Pulmonary artery endothelial cell (primary cell): ENCODE data around the gene KCNJ12. TPM values are rescaled to one million over a fixed set of nuclear protein-coding genes. Genes with fewer than 3 reads are reported as not detected.
"Not testable (repeated sequence)": the region's sequence is repeated elsewhere in the genome, so short reads cannot be mapped to it uniquely, and the experiment has no call there.

Source experiments
- DNase-seq: peaks from one replicate; pipeline ENCODE4 v3.0.0-alpha.2; 2011; ENCODE audit warnings: low read depth, low spot score
- total RNA-seq: library from RNA; depleted of rRNA; stranded (reverse); fragments of >200 nt; gene quantifications from 2 replicates; pipeline ENCODE4 v1.2.3, GENCODE V29; 2014

Gene KCNJ12
- total RNA-seq, 1 donor from 2014 or later: 3.3 TPM

DNA sequence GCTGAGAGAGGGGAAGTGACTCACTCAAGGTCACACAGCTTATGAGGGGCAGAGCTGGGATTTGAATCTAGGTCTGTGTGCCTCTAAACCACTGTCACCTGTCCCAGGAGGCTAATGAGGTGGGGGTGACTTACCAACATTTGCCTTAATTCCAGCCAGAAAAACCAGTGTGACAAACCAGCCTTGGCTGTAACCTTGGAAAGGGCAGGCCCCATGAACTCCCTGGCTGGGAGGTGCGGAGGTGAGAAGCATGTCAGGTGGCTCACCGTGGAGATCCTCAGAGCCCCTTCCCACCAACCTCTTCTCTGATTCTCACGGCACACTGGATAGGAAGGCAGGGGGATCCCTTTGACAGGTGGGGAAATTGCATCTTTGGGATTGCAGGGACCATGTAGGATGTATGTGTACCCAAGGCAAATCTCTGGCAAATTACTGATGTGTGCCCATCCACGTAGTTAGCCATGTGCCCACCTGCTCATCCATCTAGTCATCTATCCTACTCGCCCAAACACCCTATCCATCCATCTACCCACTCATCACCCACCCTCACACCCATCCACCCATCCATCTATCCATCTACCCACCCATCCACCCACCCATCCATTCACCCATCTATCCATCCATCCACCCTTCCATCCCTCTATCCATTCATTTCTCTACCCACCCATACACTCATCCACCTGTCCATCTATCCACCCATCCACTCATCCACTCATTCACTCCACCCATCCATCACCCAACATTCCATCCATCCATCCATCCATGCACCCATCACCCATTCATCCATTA, 30.7 kb downstream of the KCNJ12 start:
- not testable (repeated sequence) for DNase-seq

DNA sequence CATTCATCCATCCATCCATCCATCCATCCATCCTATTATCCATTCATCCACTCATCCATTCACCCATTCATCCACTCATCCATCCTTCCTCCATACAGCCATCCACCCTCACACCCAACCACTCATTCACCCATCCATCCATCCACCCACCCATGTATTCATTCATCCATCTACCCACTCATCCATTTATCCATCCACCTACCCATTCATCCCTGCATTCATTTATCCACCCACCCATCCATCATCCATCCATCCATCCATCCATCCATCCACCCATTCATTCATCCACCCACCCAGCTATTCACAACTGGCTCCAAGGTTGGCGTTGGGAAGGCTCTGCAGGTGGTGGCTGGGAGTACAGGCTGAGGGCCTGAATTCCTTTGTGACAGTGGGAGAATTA, 31.6 kb downstream of the KCNJ12 start:
- DNase-seq: not testable (repeated sequence)

DNA sequence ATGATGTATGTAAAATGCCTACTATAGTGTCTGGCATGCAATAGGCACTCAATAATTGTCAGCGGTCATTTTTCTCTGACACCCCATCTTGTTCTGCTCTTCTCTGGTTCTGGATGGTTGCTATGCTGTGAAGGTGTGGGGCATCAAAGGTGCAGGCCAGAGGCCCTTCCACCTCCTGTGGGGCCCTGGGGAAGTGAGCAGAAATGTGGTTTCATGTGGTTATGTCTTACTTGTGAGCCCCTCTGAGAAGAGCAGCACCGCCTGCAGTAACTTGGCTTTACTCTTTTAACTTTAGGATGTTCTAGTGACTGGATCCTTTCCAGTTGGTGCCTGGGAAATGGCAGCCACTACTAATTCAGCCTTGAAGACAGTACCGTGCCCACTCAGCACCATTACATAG, 32.1 kb downstream of the KCNJ12 start:
- DNase-seq: not testable (repeated sequence)

DNA sequence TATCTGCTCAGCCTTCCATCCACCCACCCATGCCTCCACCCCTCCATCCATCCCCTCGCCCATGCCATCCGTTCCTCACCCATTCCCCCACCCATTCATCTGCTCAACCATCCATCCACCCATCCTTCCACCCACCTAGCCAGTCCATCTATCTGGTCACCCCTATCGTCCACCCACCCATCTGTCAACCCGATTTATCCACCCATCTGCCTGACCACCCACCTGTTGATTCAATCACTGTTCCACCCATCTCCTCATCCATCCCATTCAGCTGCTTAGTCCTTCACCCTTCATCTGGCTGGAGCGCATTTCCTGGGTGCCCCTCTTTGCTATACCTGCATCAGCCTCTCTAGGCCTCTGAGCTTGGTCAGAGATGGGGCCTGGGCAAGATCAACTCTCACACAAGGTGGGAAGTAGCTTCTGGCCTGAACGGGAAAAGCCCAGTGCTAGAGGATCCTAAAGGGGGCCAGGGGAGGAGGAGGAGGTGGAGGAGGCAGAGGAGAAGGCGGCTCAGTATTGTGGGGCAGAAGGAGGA, 32.7 kb downstream of the KCNJ12 start:
- DNase-seq: not testable (repeated sequence)

DNA sequence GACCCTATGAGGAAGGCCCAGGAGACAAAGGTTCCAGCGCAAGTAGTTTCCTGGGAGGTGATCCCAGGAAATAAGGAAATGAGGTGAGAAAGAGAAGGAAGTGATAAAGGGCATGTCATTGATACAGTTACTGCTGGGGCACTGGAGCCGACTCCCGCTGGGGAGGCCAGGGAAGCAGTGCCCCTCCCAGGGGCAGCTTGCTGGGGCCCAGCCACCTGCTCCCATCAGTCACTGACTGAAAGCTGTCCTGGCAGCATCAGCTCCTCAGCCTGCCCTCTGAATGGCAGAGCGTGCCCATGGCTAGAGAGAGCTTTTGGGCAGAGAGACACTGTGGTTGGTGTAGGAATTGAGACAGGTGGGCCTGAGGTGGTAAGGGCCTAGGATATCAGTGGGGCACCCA, 33.2 kb downstream of the KCNJ12 start:
- DNase-seq: not testable (repeated sequence)

DNA sequence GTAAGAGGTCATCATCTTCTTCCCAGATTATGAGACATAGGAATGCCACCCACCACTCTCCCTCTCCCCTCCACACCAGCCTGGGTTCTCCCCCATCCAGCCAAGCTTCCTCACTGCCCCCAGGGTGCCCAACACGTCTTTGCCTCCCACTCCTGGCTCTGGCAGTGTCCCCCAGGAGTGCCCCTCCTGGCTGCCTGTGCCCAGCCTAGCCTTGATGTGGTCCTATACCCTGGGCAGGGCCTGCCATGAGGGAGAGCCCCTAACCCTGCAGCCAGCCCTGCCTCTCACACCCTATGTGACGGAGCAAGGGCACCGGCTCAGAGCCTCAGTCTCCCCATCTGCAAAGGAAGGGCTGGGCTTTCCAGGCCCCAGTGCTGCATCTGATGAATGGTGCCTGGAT, 33.8 kb downstream of the KCNJ12 start:
- not testable (repeated sequence) for DNase-seq

DNA sequence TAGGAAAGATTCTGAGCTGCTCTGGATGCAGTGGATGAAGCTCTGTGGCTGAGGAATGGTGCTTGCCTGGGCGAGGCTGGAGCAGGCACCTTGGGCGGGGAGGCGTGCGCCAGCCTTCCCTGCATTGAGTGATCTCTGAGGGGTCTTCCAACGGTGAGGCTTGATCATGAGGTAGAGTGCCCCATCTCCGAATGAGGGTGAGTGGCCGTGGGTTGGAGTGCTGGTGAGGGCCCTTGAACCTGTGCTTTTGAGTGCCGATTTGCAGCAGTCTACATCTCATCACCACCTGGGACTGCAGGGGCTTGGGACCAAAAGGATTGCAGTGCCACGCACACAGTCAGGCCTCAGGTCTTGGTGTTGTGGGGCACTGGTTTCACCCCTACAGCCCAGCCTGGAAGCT, 34.2 kb downstream of the KCNJ12 start:
- DNase-seq: not testable (repeated sequence)

DNA sequence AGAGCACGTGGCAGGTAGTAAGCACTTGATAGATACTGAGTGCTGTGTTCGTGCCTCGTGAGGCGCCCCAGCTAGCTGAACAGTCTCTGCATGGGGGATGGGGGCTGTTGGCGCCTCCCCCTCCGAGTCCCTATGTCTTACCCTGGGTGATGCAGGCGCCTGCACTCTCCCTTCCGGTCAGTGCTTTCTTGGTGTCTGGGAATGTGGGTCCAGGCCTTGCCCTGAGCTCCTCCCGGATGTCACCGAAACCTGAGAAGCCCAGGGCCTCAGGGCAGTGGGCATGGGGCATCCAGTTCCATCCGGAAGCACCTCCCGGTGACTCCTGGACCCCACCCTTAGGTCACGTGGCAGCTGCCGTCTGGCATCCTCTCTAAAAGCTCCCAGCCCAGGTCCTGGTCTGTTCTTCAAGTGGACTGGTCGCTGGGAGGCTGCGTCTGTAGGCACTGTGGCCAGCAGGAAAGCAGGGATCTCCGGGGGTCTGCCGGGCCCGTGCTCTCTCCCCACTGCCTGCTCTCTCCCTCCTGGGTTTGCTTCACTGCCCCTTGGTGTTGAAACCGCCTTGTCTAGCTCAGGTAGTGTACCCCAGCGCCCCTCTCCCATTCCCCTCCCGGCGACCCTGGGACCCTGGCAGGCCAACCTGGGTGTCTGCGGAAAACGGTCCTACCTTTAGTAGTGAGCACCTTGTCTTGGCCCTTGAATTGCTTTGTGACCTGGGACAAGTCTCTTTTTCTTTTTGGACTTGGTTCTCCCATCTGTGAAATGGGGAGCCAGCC, 34.9 kb downstream of the KCNJ12 start:
- not testable (repeated sequence) for DNase-seq

DNA sequence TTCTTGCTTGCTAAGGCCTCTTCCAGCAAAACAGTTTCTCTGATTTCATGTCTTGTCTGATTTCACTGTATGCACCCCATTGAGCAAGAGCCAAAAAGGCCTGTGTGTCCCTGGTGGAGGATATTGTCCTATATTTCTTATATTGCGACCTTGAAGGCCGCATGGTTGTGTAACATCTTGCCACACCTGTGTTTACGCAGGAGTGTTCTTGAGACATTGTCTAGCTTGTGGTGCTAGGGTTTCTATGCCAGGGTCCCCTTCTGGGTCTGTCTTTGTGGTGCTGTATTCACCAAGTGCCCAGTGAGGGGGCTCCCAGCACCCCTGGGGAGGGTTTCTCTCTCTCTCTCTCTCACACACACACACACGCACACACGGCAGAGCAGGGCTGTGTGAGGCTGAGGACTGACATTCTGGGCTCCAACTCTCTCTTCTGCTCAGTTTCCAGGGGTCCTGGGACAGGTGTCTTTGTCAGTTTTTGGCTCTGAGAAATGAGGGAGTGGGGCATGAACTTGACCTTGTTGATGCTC, 35.6 kb downstream of the KCNJ12 start:
- DNase-seq: not testable (repeated sequence)

DNA sequence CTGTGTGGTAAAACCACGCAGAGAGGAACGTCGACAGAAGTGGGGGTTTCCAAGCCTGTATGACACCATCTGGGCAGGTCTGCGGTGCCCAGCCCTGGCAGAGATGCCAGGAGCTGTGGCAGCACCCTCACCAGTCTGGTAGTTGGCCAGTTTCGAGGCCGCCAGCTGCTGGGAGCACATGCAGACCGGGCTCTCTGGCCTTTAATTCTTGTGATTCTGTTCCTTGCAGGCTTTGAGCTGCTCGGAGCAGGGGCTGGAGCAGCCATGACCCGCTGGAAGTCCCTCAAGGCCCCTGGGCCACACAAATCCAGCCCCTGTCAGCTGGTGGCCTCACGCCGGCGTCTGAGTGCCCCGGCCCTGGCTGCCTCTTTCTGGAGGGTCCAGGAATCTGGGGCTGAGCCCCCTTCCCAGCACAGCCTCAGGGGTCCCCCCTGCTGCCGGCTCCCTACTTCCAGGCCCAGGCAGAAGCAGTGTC, 36.1 kb downstream of the KCNJ12 start:
- not testable (repeated sequence) for DNase-seq

DNA sequence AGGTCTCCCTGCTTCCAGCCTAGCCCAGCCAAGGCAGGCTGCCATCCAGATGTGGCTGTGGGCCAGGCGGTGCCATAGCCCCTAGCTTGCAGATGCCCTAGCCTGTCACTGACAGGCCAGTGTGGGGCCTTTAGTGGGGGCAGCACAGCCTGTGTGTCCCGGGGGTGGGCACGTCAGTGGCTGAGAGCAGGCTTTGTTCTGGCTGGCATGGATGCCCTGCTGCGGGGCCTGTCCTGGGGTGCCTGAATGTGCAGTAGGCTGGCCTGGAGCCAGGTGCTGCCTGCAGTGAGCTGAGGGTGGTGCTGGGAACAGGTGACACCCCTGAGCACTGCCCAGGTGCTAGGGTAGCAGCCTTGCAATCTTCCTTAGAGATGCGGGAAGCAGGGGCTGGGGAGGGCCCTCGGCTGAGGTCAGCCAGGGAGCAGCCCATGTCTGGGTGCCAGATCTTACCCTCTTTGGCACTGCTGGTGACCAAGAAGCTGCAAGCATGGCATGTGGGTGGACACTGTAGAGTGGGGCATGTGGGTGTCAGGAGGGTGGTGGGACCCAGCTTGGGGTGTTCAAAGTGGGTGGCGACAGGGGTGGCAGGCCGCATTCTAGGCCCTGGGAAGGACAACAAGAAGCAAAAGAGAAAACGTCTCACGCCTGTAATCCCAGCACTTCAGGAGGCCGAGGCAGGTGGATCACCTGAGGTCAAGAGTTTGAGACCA, 37.6 kb downstream of the KCNJ12 start:
- not testable (repeated sequence) for DNase-seq

DNA sequence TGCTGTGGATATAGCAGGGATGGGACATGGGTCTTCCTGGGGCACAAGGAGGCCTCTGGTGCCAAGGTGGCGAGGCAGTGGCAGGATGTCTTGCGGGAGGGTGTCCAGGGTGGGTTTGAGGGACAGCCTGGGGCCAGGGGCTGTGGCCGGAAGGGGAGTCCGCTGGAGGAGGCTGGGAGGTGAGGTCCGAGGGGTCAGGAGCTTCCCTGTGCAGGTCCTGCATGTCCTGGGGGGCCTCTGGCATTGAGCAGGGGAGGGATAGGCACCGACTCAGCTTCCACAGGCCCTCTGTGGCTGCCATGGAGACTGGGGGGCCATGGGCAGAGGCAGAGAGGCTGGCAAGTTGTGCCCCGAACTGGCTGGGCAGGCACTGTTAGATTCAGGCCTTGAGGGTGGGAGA, 38.5 kb downstream of the KCNJ12 start:
- DNase-seq: not testable (repeated sequence)

DNA sequence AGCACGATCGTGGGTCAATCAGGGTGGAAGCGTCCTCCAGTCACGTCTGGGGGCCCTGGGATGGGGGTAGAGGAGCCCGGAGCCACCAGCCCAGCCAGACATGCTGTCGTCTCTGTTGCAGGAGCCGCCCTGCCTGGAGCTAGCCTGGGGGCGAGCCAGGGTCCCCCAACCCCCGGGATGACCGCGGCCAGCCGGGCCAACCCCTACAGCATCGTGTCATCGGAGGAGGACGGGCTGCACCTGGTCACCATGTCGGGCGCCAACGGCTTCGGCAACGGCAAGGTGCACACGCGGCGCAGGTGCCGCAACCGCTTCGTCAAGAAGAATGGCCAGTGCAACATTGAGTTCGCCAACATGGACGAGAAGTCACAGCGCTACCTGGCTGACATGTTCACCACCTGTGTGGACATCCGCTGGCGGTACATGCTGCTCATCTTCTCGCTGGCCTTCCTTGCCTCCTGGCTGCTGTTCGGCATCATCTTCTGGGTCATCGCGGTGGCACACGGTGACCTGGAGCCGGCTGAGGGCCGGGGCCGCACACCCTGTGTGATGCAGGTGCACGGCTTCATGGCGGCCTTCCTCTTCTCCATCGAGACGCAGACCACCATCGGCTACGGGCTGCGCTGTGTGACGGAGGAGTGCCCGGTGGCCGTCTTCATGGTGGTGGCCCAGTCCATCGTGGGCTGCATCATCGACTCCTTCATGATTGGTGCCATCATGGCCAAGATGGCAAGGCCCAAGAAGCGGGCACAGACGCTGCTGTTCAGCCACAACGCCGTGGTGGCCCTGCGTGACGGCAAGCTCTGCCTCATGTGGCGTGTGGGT, 39.2 kb downstream of the KCNJ12 start:
- DNase-seq: not testable (repeated sequence)

DNA sequence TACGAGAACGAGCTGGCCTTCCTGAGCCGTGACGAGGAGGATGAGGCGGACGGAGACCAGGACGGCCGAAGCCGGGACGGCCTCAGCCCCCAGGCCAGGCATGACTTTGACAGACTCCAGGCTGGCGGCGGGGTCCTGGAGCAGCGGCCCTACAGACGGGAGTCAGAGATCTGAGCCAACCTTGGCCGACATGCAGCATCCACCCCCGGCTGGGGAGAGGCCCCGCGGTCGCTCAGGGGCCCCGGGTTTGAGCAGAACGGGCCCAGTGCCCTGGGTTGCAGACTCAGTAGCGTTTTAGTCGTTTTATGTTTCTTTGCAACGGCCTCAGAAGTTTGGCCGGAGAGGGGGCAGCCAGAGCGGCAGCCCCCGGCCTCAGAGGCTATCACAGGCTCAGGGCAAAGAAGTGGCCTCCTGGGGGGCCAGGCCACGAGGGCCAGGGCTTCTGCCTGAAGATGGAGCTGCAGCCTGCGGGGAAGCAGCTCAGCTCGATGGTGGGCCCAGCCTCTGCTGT, 40.4 kb downstream of the KCNJ12 start:
- not testable (repeated sequence) for DNase-seq

DNA sequence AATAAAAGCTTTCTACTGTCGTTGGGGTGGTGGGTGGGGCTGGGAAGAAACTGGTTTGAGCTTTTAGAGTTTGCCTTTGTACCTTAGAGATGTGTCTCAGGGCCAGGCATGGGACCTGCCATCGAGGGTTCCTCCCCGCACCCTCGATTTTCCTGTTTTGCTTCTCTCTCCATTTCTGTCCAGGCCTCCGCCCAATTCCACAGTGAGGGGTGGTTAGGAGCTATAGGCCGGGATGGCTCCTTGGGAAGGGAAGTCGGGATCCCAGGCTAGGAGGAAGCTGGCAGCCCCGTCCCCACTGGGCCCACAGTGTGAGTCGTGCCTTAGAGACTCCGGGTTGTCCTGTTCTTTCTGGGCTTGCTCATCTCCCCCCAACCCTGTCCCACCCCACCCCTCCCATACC, 41.2 kb downstream of the KCNJ12 start:
- not testable (repeated sequence) for DNase-seq

DNA sequence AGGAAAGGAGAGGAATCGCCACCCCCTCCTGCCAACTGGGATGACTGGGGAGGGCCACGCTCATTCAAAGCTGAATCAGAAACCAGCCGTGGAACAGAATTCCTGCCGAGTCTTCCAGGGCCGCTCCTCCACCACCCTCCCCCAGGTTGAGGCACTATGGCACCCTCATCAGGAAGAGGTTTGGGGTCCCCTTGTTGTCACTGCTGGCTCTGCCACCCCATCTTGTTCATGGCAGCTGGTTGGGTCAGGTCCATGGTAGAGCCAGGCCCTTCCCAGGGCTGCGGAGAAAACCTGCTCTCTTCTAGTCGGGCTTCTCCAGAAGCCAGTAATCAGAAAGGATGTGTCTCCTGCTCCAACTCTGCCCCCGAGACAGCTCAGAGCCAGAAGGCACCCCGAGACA, 41.8 kb downstream of the KCNJ12 start:
- DNase-seq: no peak

DNA sequence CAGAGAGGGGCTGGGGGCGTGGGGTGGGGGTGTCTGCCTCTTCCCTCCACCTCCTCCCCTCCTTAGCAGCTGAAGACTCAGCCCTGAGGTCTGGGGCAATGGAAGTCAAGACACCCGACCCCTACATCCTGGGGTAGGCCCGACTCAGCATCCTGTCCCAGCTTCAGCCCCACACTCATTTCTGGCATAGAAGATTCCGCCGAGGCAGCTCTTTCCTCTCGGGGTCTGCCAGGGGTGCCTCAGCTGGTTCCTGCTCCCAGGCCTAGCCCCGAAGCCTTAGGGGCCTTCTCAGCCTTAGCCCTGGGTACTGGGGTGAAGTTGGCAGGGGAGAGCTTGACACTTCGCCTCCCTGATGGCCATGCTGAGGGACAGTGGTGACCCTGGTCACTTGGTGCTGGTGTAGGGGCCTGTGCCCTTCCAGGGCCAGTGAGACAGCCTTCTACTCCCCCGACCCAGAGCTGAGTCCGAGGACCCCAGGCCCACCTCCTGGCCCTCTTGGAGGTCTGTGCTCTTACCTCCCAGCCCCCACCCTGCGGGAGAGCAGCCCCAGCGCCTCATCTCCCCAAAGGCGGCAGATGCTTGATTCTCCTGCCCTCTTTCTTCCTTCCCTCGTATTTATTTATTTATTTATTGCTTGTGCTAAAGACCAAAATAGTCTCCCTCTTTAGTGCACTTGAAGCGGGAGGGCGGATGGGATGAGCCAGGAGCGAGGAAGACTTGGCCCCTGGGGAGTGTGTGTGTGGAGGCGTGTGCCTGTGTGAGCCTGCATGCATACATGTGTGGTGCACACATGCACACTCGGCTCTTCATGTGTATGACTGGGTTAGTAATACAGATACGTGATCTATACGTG, 42.5 kb downstream of the KCNJ12 start:
- DNase-seq: no peak

DNA sequence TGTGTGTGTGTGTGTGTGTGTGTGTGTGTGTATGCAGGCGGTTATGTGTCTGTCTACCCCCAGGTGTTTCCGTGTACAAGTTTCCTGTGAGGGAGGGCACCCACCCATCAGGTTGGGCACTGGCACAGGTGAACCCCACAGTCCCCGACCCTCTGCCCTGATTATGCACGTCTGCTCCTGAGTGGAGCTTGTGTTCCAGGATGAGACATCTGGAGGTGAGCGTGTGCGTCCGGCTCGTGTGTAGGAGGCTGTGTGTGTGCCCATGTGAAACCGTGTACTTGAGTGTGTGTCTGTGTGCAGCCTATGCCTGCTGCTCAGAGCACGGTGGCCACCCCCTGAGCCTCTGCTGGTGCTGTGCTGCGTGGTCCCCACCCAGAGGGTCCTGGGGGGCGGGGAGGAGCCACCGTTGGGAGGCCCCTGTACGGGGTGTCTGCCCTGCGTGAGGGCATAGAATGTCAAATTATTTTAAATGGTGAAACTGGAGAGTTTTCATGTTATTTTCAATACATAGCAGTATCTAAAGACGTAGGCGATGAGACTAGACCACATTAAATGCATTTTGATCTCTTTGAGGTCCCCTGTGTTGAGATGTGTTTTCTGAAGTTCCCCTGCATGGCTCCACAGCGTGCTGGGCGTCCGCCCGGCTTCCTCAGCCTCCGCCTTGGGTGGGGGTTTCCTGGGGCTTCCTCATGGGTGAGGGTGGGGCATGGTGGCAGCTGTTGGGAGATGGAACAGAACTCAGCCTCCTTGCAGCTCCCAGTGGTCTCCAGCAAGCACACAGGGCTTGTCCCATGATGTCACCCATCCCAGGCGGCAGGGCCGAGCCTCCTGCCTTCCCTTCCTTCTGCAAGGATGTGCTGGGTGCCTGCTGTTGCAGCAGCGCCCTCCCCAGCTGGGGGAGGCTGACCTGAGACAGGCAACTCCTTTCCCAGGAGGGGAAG, 43.4 kb downstream of the KCNJ12 start:
- no peak for DNase-seq
